Hippocampal formation (tissue), 2 donors: Measurements from ENCODE around the gene WIPF2.
A peak's percentile ranks its signal among the peaks of the same experiment; 100 is the strongest.

Source experiments
- DNase-seq, 2 donors: peaks; one replicate each; lab custom pipeline; 2025; lab: John Stamatoyannopoulos, UW

The WIPF2 gene

GRCh38 chr17:40315206-40315605, 96.1 kb downstream of the WIPF2 start:
- DNase-seq: no peak

GRCh38 chr17:40315678-40316570, 96.8 kb downstream of the WIPF2 start:
- no peak for DNase-seq

GRCh38 chr17:40316571-40317344, 97.7 kb downstream of the WIPF2 start:
- DNase-seq: no peak

GRCh38 chr17:40317345-40317873, 98.3 kb downstream of the WIPF2 start:
- DNase-seq: no peak

GRCh38 chr17:40317880-40318829, 99.1 kb downstream of the WIPF2 start:
- peak; percentile 80 to 92 for DNase-seq

- no peak for DNase-seq
Measured at GRCh38 chr17:40318830-40319391, 99.8 kb downstream of the WIPF2 start.

GRCh38 chr17:40319651-40320540, 100.8 kb downstream of the WIPF2 start:
- no peak for DNase-seq

- no peak for DNase-seq
Measured at GRCh38 chr17:40320756-40321523, 101.8 kb downstream of the WIPF2 start.

GRCh38 chr17:40321524-40321929, 102.4 kb downstream of the WIPF2 start:
- no peak for DNase-seq

GRCh38 chr17:40321961-40322357, 102.9 kb downstream of the WIPF2 start:
- DNase-seq: no peak

- DNase-seq: peak in 1 of 2 donors; percentile 60
Measured at GRCh38 chr17:40322358-40323315, 103.5 kb downstream of the WIPF2 start.

- no peak for DNase-seq
Measured at GRCh38 chr17:40323391-40324381, 104.6 kb downstream of the WIPF2 start.

- DNase-seq: no peak
Measured at GRCh38 chr17:40325156-40326013, 106.3 kb downstream of the WIPF2 start.

- DNase-seq: no peak
Measured at GRCh38 chr17:40326014-40326831, 107.1 kb downstream of the WIPF2 start.

GRCh38 chr17:40326832-40327199, 107.7 kb downstream of the WIPF2 start:
- no peak for DNase-seq
